Measurements from ENCODE around the gene RAF1.

DNA sequence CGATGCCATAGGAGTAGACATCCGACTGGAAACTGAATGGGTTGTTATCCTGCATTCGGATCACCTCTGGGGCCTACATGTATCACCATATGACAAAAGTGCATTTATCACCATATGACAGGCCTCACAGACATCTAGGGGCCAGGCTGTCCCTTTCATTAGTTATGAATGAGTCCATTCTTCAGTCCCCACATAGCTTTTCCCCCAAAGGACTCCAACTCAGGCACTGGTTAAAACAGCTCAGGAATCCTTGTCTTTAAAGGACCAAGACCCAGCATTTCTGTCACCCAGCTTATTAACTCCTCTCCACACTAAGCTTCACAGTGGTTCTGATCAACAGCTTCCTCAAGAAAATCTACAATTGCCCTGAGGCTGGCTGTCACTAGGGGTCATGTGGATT is 78.7 kb downstream of the RAF1 start:
- TF ChIP-seq, protein P1, sequence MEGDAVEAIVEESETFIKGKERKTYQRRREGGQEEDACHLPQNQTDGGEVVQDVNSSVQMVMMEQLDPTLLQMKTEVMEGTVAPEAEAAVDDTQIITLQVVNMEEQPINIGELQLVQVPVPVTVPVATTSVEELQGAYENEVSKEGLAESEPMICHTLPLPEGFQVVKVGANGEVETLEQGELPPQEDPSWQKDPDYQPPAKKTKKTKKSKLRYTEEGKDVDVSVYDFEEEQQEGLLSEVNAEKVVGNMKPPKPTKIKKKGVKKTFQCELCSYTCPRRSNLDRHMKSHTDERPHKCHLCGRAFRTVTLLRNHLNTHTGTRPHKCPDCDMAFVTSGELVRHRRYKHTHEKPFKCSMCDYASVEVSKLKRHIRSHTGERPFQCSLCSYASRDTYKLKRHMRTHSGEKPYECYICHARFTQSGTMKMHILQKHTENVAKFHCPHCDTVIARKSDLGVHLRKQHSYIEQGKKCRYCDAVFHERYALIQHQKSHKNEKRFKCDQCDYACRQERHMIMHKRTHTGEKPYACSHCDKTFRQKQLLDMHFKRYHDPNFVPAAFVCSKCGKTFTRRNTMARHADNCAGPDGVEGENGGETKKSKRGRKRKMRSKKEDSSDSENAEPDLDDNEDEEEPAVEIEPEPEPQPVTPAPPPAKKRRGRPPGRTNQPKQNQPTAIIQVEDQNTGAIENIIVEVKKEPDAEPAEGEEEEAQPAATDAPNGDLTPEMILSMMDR (IDR thresholded peaks at IDR 0.05) = no peak
- TF ChIP-seq POLR2A (IDR thresholded peaks at IDR 0.05) = no peak
